Ishikawa (cell line): ENCODE data around the gene GTSF1L.

Source experiments
- EP300 ChIP-seq: IDR thresholded peaks from 2 replicates; pipeline ENCODE4 v1.6.1; 2012; ENCODE audit warnings: borderline replicate concordance
- NFIC ChIP-seq: IDR thresholded peaks from 2 replicates; pipeline ENCODE4 v1.6.1; 2012
- RAD21 ChIP-seq: IDR thresholded peaks from 2 replicates; pipeline ENCODE4 v1.6.1; 2012; ENCODE audit warnings: low read depth
- TCF12 ChIP-seq: IDR thresholded peaks from 2 replicates; pipeline ENCODE4 v1.6.1; 2012; ENCODE audit warnings: low read depth
- TF ChIP-seq, protein P1 (sequence below): IDR thresholded peaks from 2 replicates; pipeline ENCODE4 v1.6.1; 2012
- TF ChIP-seq, protein P2 (sequence below): IDR thresholded peaks from 2 replicates; pipeline ENCODE4 v1.6.1; 2012; ENCODE audit warnings: low read depth, mild to moderate bottlenecking

DNA sequence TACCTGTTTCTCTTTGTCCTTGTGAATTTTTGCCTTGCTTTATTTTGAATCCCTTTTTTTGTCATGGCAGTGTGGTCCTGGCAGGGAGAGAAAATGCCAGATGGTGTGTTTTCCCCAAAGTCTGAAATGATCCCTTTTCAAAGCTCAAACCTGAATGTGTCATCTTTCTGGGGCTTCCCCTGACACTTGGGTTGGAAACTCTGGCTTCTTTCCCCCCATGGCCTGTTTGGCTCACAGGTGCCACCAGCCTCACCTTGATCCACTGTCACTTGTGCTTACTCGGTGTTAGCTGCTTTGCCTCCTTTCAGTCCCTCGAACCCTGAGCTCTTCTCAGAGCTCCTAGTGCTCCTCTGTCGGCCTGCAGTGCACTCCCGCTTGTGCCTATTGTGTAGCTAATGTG, 37.6 kb downstream of the GTSF1L start:
- TF ChIP-seq EP300 (no peak), RAD21 (no peak), TCF12 (no peak), NFIC (no peak)
- TF ChIP-seq, protein P1, sequence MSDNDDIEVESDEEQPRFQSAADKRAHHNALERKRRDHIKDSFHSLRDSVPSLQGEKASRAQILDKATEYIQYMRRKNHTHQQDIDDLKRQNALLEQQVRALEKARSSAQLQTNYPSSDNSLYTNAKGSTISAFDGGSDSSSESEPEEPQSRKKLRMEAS: no peak
- TF ChIP-seq, protein P2, sequence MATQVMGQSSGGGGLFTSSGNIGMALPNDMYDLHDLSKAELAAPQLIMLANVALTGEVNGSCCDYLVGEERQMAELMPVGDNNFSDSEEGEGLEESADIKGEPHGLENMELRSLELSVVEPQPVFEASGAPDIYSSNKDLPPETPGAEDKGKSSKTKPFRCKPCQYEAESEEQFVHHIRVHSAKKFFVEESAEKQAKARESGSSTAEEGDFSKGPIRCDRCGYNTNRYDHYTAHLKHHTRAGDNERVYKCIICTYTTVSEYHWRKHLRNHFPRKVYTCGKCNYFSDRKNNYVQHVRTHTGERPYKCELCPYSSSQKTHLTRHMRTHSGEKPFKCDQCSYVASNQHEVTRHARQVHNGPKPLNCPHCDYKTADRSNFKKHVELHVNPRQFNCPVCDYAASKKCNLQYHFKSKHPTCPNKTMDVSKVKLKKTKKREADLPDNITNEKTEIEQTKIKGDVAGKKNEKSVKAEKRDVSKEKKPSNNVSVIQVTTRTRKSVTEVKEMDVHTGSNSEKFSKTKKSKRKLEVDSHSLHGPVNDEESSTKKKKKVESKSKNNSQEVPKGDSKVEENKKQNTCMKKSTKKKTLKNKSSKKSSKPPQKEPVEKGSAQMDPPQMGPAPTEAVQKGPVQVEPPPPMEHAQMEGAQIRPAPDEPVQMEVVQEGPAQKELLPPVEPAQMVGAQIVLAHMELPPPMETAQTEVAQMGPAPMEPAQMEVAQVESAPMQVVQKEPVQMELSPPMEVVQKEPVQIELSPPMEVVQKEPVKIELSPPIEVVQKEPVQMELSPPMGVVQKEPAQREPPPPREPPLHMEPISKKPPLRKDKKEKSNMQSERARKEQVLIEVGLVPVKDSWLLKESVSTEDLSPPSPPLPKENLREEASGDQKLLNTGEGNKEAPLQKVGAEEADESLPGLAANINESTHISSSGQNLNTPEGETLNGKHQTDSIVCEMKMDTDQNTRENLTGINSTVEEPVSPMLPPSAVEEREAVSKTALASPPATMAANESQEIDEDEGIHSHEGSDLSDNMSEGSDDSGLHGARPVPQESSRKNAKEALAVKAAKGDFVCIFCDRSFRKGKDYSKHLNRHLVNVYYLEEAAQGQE: no peak
